Central memory CD4-positive, alpha-beta T cell (primary cell): ENCODE data around the gene HIC2.
"Not testable (repeated sequence)": the region's sequence is repeated elsewhere in the genome, so short reads cannot be mapped to it uniquely, and the experiment has no call there.

Experiments
- DNase-seq: peaks from one replicate; pipeline ENCODE4 v3.0.0; 2022

HIC2 gene

DNA sequence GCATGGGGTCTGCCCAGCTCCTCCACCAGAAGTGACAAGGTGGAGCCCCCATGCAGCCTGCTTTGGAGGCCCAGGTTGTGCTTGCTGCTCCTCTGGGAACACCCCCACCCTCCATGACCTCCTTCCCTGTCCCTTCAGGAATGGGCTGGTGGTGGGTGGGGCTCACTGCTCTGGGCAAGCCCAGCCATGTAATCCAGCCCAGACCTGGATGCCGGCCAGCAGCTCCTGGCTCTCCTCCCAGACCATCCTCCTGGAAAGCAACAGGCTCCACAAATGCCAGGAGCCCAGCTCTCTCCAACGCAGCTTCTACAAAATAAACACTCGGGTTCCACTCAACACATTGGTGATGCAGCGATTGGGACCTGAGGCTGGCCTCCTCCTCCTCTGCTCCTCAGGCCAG is 80.8 kb downstream of the HIC2 start:
- not testable (repeated sequence) for DNase-seq

DNA sequence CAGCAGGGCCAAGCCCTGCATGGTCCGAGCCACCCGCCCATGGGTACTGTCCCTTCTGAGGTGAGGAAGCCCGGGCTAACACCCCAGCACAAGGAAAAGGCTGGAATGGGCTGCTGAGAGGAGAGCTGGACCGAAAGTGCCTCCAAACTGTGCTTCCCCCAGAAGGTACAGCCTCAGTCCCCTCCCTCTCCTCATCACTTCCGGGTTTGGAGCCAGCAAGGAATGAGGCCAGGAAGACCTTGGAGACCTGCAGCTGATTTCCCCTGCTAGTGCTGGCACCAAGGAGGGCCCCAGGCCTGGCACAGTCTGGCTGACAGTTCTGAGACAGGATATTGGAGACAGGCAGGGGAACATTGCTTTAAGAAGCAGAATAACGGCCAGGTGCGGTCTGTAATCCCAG is 81.3 kb downstream of the HIC2 start:
- DNase-seq, result not testable (repeated sequence)

DNA sequence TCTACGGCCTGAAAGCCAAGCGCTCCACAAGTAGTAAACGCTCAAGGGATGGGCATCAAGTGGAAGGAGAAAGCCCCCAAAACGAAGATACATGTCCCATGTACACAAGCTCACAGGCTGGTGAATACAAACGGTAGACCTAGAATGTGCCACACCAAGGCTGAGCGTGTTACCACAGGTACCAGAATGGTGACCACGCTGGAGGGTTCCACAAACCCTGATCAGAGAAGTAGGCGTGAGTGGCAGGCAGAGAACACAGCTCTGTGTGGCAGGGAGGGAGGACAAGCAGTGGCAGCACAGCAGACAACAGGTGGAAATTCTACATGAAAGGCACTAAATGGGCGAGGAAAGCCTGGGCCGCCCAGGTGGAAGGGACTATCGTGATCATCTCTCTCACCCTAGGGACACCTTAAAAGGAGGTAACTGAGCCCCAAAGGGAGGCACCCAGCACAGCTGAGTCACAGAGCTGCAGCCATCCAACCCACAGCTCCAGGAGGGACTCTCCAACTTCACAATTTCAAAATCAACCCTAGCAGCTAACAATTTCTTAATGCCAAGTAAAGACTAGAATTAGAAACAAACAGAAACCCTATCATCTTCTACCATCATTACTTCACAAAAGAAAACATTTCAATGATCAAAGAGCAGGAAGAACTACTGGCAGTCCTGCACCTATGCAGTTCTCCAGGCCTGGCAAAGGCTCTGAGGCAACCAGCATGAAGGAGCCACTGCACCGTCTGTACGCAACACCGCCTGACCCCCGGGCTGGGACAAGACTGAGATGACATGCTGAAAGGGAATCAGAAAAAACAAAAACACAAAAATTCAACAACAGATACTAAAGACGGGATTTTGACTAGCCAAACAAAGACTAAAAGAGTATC is 82.7 kb downstream of the HIC2 start:
- DNase-seq, result not testable (repeated sequence)
